A673 (cell line): ENCODE data around the gene NXPH2. TPM values are rescaled to one million over a fixed set of nuclear protein-coding genes. Genes with fewer than 3 reads are reported as not detected.

Experiments used
- BruUV-seq: library from RNA; stranded (reverse); fragments of 400-500 nt; replicated peaks from 2 replicates; lab custom pipeline; 2021; lab: Mats Ljungman, UMichigan
- CTCF ChIA-PET: fragments of 300-600 bp; sonication (Branson Sonifier 250); formaldehyde crosslinking; loops from one replicate; lab custom pipeline; 2022; ENCODE audit warnings: antibody characterized with exemption; lab: Charles Lee
- POLR2A ChIA-PET: fragments of 300-600 bp; sonication (Branson Sonifier 250); formaldehyde crosslinking; loops from one replicate; lab custom pipeline; 2022; ENCODE audit warnings: antibody characterized with exemption; ENCODE audit not compliant: low non-redundant PET; lab: Charles Lee
- DNase-seq: peaks from one replicate; pipeline ENCODE4 v3.0.0-alpha.2; 2015; ENCODE audit warnings: low spot score
- H3K27ac ChIP-seq: fragments of 200-600 bp; sonication (generic); 2 replicates; pipeline ENCODE4 v1.5.1; 2016; ENCODE audit warnings: mixed run types, low read depth, mild to moderate bottlenecking, mixed read lengths, antibody characterized with exemption, low read length; ENCODE audit not compliant: poor library complexity, severe bottlenecking
- H3K27me3 ChIP-seq: fragments of 200-600 bp; sonication (generic); replicated peaks from 2 replicates; pipeline ENCODE4 v1.6.1; 2017; ENCODE audit warnings: mixed run types, low read depth, mild to moderate bottlenecking, mixed read lengths, antibody characterized with exemption, low read length; ENCODE audit not compliant: insufficient read depth, poor library complexity
- H3K36me3 ChIP-seq: fragments of 200-600 bp; sonication (generic); 2 replicates; pipeline ENCODE4 v1.6.1; 2016; ENCODE audit warnings: mixed run types, mild to moderate bottlenecking, mixed read lengths, antibody characterized with exemption, low read length; ENCODE audit not compliant: insufficient read depth, poor library complexity, severe bottlenecking
- H3K4me1 ChIP-seq: fragments of 200-600 bp; sonication (generic); 2 replicates; pipeline ENCODE4 v1.6.1; 2017; ENCODE audit warnings: mixed run types, mild to moderate bottlenecking, mixed read lengths, antibody characterized with exemption, low read length; ENCODE audit not compliant: insufficient read depth, poor library complexity, severe bottlenecking
- H3K4me3 ChIP-seq: fragments of 200-600 bp; sonication (generic); 2 replicates; pipeline ENCODE4 v1.5.1; 2016; ENCODE audit warnings: low read depth, mixed run types, mild to moderate bottlenecking, mixed read lengths, low read length; ENCODE audit not compliant: poor library complexity, severe bottlenecking
- H3K9me3 ChIP-seq: fragments of 200-600 bp; sonication (generic); 2 replicates; pipeline ENCODE4 v1.6.1; 2016; ENCODE audit warnings: mixed run types, low read depth, mild to moderate bottlenecking, mixed read lengths, antibody characterized with exemption, low read length; ENCODE audit not compliant: poor library complexity, severe bottlenecking
- EZH2 ChIP-seq: fragments of 200-600 bp; sonication (generic); IDR thresholded peaks from 2 replicates; pipeline ENCODE4 v1.6.1; 2017; ENCODE audit warnings: borderline replicate concordance, low read depth, mild to moderate bottlenecking, mixed read lengths, antibody characterized with exemption, low read length; ENCODE audit not compliant: poor library complexity, severe bottlenecking
- intact Hi-C: fragments of 100-400 bp; cut with micrococcal nuclease; formaldehyde crosslinking; loops from one replicate; pipeline ENCODE4 v1.10.0; 2022; ENCODE audit not compliant: unreplicated experiment
- total RNA-seq: library from RNA; stranded (reverse); gene quantifications from 2 replicates; pipeline ENCODE4 v1.2.3, GENCODE V29; 2021
- TF ChIP-seq, protein P1 (sequence below): fragments of 300-800, 200-600 bp; sonication (generic); conservative IDR thresholded peaks from 2 replicates; pipeline ENCODE4 v1.5.1; 2017; ENCODE audit warnings: low read depth, mild to moderate bottlenecking, antibody characterized with exemption, low read length, moderate library complexity, mixed read lengths

Gene NXPH2
- total RNA-seq, 1 experiment from 2014 or later: 5.4 TPM

DNA sequence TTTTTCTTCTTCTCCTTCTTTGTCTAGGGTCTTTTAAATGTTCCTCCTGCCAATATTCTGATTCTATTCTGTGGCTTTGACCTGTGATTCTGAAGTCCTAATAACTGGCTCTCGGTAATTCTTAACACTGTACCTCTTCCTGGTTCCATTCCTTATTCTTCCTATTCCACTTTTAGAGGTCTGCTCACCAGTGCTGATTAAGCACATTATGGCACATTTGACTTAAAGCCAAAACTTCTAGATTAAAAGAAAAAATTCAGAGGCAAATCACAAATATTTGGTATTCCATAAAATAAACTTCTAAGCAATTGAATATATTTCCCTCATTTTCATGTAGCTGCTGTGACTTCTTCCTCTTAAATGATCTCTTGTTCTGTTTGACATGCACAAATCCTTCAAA lies 47.5 kb downstream of the NXPH2 start:
- TF ChIP-seq, protein P1, sequence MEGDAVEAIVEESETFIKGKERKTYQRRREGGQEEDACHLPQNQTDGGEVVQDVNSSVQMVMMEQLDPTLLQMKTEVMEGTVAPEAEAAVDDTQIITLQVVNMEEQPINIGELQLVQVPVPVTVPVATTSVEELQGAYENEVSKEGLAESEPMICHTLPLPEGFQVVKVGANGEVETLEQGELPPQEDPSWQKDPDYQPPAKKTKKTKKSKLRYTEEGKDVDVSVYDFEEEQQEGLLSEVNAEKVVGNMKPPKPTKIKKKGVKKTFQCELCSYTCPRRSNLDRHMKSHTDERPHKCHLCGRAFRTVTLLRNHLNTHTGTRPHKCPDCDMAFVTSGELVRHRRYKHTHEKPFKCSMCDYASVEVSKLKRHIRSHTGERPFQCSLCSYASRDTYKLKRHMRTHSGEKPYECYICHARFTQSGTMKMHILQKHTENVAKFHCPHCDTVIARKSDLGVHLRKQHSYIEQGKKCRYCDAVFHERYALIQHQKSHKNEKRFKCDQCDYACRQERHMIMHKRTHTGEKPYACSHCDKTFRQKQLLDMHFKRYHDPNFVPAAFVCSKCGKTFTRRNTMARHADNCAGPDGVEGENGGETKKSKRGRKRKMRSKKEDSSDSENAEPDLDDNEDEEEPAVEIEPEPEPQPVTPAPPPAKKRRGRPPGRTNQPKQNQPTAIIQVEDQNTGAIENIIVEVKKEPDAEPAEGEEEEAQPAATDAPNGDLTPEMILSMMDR: no peak
- TF ChIP-seq EZH2: no peak
- intact Hi-C loops: no loop called here
- DNase-seq: no peak
- ChIA-PET POLR2A (no interaction called here), CTCF (no interaction called here)
- Histone ChIP-seq H3K27ac (no peak overlapping the region), H3K4me1 (no peaks in the 10 kb centered on the region), H3K9me3 (peaks cover 6% of the 10 kb centered on the region), H3K36me3 (no peaks in the 10 kb centered on the region), H3K4me3 (no peak overlapping the region), H3K27me3 (no peaks in the 10 kb centered on the region)
- no TSS peak for BruUV-seq

DNA sequence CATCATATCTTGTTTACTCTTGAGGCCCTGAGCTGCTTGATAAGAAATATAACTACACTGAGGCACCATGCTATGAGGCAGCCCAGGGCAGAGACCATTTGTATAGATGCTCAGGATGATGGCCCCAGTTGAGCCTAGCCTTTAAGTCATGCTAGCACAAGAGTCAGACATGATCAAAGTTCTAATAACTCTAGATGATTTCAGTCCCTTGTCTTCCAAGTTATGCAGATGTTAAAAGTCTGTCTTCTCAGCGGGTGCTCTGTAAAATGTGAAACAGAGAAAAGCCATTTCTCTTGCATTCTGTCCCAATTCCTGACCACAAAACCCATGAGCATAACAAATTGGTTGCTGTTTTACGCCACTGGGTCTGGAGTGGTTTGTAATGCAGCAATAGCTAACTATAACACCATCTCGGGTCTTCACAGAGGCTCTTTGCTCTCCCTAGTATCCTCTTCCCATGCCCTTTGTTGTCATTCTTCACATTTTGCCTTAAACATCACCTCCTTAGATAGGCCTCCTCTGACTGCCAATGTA lies 49.6 kb downstream of the NXPH2 start:
- ChIA-PET CTCF (no interaction called here), POLR2A (no interaction called here)
- no peaks in the 10 kb centered on the region for H3K27me3 ChIP-seq
- no peak overlapping the region for H3K4me3 ChIP-seq
- H3K36me3 ChIP-seq: no peaks in the 10 kb centered on the region
- TF ChIP-seq, protein P1: no peak
- no peak for TF ChIP-seq EZH2
- H3K9me3 ChIP-seq: no peaks in the 10 kb centered on the region
- no peak overlapping the region for H3K27ac ChIP-seq
- DNase-seq: no peak
- no peaks in the 10 kb centered on the region for H3K4me1 ChIP-seq
- BruUV-seq: no TSS peak
- intact Hi-C loops: no loop called here

DNA sequence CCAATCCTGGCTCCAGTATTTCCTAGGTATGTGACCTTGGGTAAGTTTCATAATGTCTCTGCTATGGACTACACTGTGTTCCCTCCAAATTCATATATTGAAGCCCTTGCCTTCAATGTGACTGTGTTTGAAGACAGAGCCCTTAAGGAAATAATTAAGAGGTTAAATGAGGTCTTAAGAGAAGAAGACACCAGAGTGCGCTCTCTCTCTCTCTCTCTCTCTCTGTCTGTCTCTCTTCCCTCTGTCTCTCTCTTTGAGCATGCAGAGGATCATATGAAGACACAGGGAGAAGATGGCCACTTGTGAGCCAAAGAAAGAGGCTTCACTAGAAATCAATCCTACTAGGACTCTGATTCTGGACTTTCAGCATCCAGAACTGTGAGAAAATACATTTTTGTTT lies 52.2 kb downstream of the NXPH2 start:
- CTCF ChIA-PET: no interaction called here
- intact Hi-C loops: no loop called here
- POLR2A ChIA-PET: no interaction called here
- H3K4me1 ChIP-seq: no peaks in the 10 kb centered on the region
- H3K9me3 ChIP-seq: no peaks in the 10 kb centered on the region
- TF ChIP-seq, protein P1: no peak
- TF ChIP-seq EZH2: no peak
- no peak for DNase-seq
- H3K27ac ChIP-seq: no peak overlapping the region
- H3K4me3 ChIP-seq: no peak overlapping the region
- no TSS peak for BruUV-seq
- H3K36me3 ChIP-seq: no peaks in the 10 kb centered on the region
- H3K27me3 ChIP-seq: no peaks in the 10 kb centered on the region
